RWPE2 (cell line): ENCODE measurements around the gene SPACA7.

Experiments
- ATAC-seq: fragments of 200-7000 bp; cut with Tn5 transposase; 3 replicates; pipeline ENCODE4 v1.9.1; 2021; ENCODE audit warnings: low read depth
- DNase-seq: peaks from one replicate; pipeline ENCODE4 v3.0.0-alpha.2; 2020; ENCODE audit warnings: low spot score
- H3K27ac ChIP-seq: fragments of 450-650 bp; 2 replicates; pipeline ENCODE4 v1.5.1; 2017; ENCODE audit warnings: mild to moderate bottlenecking; ENCODE audit not compliant: poor library complexity, severe bottlenecking
- H3K27me3 ChIP-seq: fragments of 250-450 bp; sonication (Bioruptor Pico); 2 replicates; pipeline ENCODE4 v1.5.1; 2021; ENCODE audit warnings: mild to moderate bottlenecking, moderate library complexity; ENCODE audit not compliant: insufficient read depth, poor library complexity, severe bottlenecking
- H3K36me3 ChIP-seq: fragments of 250-450 bp; sonication (Bioruptor Pico); 2 replicates; pipeline ENCODE4 v1.5.1; 2020; ENCODE audit warnings: low read depth, mild to moderate bottlenecking, moderate library complexity
- H3K4me1 ChIP-seq: fragments of 250-450 bp; sonication (Bioruptor Pico); 2 replicates; pipeline ENCODE4 v1.5.1; 2021; ENCODE audit warnings: mild to moderate bottlenecking, moderate library complexity; ENCODE audit not compliant: insufficient read depth, poor library complexity, severe bottlenecking
- H3K4me3 ChIP-seq: fragments of 250-450 bp; sonication (Bioruptor Pico); 2 replicates; pipeline ENCODE4 v1.5.1; 2021; ENCODE audit warnings: mild to moderate bottlenecking, moderate library complexity; ENCODE audit not compliant: severe bottlenecking
- H3K9me3 ChIP-seq: fragments of 250-450 bp; sonication (Bioruptor Pico); 2 replicates; pipeline ENCODE4 v1.5.1; 2021; ENCODE audit warnings: mild to moderate bottlenecking, moderate library complexity; ENCODE audit not compliant: severe bottlenecking
- CTCF ChIP-seq: fragments of 450-650 bp; IDR thresholded peaks from one replicate; pipeline ENCODE4 v1.5.1; 2017; ENCODE audit warnings: mild to moderate bottlenecking, moderate library complexity; ENCODE audit not compliant: poor library complexity, severe bottlenecking

SPACA7 gene

GRCh38 chr13:112363867-112364528 is 12.2 kb upstream of the SPACA7 start:
- no peak for TF ChIP-seq CTCF
- Histone ChIP-seq H3K4me1 (no peaks in the 10 kb centered on the region), H3K27me3 (no peaks in the 10 kb centered on the region), H3K4me3 (no peak overlapping the region), H3K9me3 (no peaks in the 10 kb centered on the region), H3K36me3 (no peaks in the 10 kb centered on the region), H3K27ac (no peak overlapping the region)
- no peak for ATAC-seq
- no peak for DNase-seq

- Histone ChIP-seq H3K27me3 (no peaks in the 10 kb centered on the region), H3K36me3 (no peaks in the 10 kb centered on the region), H3K9me3 (no peaks in the 10 kb centered on the region), H3K4me3 (no peak overlapping the region), H3K27ac (no peak overlapping the region), H3K4me1 (no peaks in the 10 kb centered on the region)
- ATAC-seq (no peak), DNase-seq (no peak)
- TF ChIP-seq CTCF, result no peak
These were observed 9.1 kb upstream of the SPACA7 start for GRCh38 chr13:112366907-112367646.

GRCh38 chr13:112368883-112369282 is 7.3 kb upstream of the SPACA7 start:
- H3K27ac ChIP-seq, result no peak overlapping the region
- H3K4me1 ChIP-seq, result no peaks in the 10 kb centered on the region
- no peaks in the 10 kb centered on the region for H3K9me3 ChIP-seq
- H3K27me3 ChIP-seq, result no peaks in the 10 kb centered on the region
- ATAC-seq, result no peak
- DNase-seq, result no peak
- no peak for TF ChIP-seq CTCF
- H3K36me3 ChIP-seq, result no peaks in the 10 kb centered on the region
- no peak overlapping the region for H3K4me3 ChIP-seq

- Histone ChIP-seq H3K4me3 (no peak overlapping the region), H3K9me3 (no peaks in the 10 kb centered on the region), H3K27ac (no peak overlapping the region), H3K27me3 (no peaks in the 10 kb centered on the region), H3K4me1 (no peaks in the 10 kb centered on the region), H3K36me3 (no peaks in the 10 kb centered on the region)
- no peak for DNase-seq
- TF ChIP-seq CTCF, result no peak
- no peak for ATAC-seq
These were observed 5.8 kb upstream of the SPACA7 start for GRCh38 chr13:112370311-112370710.

- Histone ChIP-seq H3K4me1 (no peaks in the 10 kb centered on the region), H3K9me3 (peaks cover 3% of the 10 kb centered on the region), H3K27ac (no peak overlapping the region), H3K36me3 (no peaks in the 10 kb centered on the region), H3K27me3 (no peaks in the 10 kb centered on the region), H3K4me3 (no peak overlapping the region)
- ATAC-seq, result no peak
- TF ChIP-seq CTCF, result no peak
- DNase-seq, result no peak
These were observed 1.9 kb upstream of the SPACA7 start for GRCh38 chr13:112374271-112374670.
